ENCODE measurements around the gene CRB2.

Gene CRB2

DNA sequence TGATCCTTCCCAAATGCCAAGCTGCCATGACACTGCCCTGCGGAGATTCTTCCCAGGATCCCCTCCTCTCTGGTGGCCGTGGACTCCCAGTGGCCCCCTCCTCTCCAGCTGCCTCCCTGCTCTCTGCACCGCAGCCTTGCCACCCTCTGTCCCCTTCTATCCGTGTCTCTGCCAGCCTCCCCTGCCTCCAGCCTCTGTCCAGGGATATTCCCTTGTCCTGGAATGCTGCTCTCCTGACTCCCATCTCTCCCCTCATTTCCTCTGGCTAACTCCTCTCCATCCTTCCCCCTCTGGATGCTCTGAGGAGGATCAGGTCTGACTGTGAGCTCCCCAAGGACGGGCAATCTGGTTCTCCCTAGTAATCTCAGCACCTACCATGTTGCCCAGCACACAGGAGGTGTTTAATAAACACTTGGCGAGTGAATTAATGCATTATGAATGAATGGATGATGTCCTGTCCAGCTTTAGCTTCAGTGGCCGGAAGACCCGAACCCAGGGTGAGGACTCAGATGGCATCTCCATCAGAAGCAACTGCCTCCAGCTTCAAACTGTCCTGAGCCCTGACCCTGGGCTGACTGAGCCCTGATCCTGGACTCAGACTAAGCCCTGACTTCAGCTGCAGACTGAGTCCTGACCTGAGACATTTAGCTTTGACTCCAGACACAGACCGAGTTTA lies 7.5 kb upstream of the CRB2 start:
- no peak for DNase-seq (ENCODE audit: low spot score)

DNA sequence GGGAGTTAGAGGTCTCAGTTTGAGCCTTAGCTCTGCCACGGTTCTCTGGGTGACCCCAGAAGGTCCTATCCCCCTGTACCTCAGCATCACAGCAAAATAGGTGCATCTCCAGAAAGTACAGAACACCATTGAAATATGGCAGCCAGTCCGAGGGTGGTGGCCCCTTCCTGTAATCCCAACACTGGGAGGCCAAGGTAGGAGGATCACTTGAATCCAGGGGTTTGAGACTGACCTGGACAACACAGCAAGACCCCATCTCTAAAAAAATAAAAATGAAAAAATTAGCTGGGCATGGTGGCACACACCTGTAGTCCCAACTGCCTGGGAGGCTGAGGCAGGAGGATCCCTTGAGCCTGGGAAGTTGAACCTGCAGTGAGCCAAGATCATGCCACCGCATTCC lies 7.0 kb upstream of the CRB2 start:
- DNase-seq (ENCODE audit: low spot score), result no peak

DNA sequence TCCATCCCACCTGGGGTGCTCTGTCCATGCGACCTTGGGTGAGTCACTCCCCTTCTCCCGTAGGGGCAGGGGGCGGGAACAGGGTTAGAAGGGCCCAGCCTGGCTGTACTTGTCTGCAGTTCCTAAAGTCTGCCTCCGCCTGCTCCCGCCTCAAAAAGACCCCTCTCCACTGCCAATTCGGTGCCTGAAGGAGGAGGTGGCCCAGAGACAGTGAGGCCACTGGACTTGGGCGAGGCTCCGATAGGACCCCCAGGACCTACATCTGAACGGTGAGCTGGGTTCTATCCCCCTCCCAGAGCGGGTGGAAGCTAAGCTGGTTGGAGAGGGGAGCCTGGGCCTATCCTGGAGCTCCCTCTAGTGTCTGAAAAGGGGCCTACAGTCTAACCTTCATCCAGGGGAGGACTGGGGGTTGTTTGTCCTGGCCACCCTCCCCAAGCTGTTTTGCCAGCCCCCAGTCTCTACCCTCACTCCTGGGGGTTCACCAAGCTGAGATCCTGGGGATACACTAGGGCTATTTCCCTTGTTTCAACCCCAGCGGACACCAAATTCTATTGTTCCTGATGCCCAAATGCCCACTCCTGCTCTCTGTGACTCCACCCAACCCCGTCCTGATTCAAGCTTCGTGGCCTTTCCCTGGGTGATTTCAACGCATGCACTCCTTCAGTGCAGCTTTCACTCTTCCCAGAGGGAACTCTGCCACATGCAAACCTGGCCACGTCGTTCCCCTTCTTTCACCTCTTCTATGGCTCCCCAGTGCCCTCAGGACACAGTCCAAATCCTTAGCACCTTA lies 6.1 kb upstream of the CRB2 start:
- DNase-seq (ENCODE audit: low spot score), result peak; percentile 88

DNA sequence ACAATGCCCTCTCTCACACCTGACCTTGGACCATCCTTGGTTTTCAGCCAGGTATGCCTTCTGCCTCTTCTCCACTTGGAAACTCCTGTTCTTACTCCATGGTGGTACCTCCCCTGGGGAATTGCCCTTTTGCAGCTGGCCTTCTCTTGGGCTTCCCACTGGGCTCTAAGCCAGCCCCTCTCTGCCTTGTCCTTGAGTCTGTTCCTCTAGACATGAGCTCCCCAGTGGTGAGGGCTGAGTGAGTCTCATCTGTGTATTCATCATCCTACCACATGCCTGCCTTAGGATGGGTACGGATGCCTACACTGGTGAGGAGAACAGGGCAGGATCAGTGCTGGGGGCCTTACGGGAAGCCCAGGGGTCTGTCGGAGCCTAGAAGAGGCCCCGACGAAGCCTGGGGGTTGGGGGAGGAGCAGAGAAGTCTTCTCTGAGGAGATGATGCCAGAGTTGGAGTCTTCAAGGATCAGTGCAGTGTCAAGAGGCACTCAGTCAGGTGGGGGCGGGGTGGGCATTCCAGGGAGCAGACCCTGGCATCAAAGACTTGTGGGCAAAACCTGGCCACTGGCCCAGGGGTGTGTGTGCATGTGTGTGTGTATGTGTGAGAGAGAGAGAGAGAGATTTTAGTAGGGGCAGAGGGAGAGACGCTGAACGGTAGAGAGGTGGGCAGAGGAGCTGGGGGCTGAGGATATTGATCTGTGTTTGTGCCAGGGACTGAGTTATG lies 5.2 kb upstream of the CRB2 start:
- no peak for DNase-seq (ENCODE audit: low spot score)

DNA sequence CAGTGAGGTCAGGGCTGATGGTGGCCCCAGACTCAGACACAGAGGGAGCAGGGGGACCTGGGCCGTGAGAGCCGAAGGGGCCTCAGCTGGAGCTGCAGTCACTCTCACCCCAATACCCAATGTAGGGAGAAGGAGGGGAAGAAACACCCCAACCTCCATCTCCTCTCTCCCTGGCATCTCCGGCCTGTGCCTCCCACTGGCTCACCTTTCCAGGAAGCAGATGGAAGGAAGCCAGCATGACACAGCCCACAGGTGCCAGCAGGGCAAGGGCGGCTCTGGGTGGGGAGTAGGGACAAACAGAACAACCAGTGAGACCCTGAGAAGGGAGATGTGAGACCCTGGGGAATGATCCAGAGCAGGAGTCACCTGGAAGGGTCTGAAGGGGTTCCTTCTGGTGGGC lies 3.0 kb upstream of the CRB2 start:
- DNase-seq (ENCODE audit: low spot score), result no peak

DNA sequence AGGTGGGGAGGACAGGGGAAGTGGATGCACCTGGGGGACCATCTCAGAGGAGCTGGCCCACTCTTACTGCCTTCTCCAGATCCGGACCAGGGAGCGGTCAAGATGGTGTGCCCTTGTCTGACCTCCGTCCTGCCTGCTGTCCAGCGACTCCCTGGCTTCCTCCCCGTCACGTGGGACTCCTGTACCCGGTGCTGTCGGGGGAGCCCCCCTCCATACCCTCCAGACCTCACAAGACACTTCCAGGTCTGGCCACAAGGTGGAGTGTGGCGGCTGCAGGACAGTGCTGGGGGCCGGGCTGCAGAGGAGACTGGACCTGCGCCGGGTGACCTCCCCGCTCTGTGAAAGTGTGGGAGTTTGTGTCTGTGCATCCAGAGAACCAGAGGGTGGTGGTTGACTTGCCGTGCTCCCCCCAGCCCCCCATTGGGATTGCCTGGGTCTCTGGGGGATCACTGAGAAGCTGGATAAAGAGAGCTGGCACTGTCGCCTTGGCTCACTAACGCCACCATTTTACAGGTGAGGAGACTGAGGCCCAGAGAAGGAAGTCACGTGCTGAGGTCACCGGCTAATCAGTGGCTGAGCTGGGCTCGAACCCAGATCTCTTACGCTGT lies 1.9 kb upstream of the CRB2 start:
- DNase-seq (ENCODE audit: low spot score), result peak; percentile 90

DNA sequence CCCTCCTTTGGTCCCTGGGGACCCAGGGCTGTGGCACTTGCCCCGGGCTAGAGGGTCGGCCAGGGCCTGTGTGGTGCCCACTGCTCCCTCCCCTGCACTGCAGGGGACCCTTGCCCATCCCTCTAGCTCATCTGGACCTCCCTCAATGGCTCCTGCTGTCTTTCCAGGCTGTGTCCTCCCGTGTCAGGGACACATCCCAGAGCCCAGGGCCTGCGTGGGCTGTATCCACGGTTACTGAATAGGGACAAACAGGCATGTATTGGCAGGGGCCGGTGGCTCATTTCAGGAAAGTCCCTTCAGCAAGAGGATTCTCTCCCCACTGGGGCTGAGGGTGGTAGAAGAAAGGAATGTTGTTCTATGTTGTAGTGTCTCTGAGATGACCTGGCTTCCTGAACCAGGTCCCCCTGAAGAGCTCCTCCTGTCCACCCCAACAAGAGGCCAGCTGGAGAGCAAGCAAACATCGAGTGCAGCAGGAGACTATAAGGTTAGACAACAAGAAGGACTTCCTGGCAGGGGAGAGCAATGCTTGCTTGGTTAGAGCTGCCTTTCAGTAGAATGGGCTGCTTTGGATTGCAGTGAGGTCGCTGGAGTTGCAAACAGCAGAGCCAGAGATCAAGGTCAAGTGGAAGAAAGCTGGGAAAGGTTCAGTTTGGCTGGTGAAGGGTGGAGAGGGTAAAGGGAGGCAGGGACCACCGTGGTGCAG lies 1.0 kb upstream of the CRB2 start:
- DNase-seq (ENCODE audit: low spot score), result no peak

DNA sequence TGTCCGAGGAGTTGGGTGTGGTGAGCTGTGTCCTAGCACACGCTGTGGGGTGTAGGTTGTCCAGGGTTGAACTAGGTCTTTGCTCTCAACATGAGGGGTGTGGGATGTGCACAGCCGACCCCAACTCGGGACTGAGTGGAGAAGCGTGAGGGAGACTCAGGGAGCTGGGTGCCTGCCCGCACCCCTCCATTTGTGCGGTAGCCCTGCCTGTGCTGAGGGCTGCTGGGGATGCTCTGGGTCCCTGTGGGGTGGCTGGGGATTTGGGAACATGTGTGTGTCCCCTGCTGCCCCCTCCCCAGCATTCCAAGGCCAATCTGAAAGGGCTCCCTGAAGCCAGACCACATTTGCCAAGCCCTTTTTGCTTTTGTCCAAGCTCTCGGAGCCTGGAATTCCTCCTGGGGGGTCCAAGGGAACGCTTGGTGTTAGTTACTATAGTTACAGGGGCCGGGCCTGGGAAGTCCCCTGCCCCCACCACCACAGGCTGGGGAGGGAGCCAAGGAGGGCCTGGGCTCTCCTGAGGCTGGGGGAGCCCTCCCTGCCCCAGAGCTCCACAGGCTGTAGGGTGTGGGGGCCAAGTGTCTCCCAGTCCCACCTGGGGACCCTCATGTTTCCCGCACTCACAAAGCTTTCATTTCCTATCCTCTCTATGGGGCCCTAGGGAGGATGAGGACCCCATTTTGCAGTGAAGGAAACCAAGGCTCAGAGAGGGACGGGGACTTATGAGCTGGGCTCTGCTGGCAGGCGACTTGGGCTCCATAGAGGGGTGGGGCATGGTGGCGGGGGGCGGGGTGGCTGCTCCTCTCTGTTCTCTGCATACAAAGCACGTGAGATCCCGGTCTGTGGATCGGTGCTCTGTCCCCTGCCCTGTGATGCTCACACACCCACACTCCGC lies 1.1 kb downstream of the CRB2 start:
- DNase-seq (ENCODE audit: low spot score), result no peak

DNA sequence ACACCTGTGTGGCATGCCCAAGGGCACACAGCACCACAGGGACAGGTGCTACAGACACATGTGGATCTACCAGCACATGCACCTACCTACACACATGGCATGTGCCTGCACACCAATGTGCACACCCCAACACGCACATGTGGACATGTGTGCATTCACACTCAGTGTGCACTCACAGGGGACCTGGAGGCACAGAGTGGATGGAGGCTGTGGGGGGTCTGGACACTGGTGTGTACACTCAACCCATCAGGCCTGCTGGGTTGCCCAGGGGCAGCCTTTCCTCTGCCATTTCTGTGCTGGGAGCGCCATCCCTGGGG lies 1.7 kb downstream of the CRB2 start:
- DNase-seq (ENCODE audit: low spot score), result no peak

DNA sequence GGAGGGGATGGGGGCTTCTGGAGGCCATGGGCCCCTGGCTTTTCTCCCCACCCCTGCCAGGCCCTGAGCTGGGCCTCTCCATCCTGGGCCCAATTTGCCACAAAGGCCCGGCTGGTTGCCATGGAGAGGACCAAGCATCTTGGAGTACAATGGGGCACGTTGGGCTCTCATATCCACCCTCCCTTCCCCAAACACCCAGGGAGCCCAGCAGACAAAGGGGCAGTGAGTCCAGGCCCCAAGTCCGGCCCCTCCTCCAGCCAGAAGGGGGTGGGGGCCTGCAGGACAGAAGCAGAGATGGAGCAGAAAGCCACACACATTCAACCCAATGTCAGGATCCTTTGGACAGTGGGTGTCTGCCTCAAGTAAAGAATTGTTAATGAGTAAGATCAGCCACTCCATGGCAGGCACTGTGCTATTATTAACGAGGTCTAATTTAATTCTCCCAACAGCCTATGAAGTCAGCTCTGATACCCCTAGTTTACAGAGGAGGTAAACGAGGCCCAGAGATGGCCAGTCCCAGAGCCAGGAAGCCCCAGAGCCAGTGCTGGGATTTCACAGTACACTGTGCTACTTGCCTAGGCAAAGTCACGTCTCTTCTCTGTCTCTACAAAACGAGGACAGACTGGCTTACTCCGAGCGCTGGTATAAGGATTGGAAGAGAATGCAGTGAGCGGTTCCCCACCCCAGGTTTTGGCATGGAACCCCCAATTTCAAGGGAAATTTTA lies 2.3 kb downstream of the CRB2 start:
- no peak for DNase-seq (ENCODE audit: low spot score)

DNA sequence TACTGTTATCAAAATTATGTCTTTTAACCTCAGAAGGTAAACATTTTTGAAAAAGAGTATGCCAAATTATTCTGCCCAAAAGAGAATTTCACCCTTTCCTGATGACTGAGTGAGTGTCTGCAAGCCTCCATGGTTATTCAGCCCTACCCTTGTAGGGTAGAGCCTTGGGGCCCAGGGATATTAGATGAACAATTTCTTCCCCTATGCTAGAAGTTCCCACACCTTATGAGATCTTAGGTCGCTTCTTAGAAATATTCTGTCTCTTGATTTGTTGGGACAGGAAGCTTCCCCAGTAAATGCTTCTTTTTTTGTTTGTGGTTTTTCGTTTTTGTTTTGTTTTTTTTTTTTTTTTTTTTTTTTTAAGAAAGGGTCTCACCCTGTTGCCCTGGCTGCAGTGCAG lies 3.1 kb downstream of the CRB2 start:
- no peak for DNase-seq (ENCODE audit: low spot score)

DNA sequence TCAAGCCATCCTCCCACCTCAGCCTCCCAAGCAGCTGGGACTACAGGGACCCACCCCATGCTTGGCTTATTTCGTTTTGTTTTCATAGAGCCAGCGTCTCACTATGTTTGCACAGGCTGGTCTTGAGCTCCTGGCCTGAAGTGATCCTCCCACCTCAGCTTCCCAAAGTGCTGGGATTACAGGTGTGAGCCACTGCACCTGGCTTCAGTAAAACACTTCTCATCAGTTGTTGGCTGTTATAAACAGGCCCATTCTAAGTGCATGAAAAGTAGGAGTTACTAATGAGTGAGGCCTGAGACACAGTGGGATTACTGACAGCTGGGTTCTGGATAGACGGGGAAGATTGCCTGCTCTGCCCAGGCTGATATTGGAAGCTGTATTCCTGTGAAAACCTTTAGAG lies 3.5 kb downstream of the CRB2 start:
- DNase-seq (ENCODE audit: low spot score), result no peak

DNA sequence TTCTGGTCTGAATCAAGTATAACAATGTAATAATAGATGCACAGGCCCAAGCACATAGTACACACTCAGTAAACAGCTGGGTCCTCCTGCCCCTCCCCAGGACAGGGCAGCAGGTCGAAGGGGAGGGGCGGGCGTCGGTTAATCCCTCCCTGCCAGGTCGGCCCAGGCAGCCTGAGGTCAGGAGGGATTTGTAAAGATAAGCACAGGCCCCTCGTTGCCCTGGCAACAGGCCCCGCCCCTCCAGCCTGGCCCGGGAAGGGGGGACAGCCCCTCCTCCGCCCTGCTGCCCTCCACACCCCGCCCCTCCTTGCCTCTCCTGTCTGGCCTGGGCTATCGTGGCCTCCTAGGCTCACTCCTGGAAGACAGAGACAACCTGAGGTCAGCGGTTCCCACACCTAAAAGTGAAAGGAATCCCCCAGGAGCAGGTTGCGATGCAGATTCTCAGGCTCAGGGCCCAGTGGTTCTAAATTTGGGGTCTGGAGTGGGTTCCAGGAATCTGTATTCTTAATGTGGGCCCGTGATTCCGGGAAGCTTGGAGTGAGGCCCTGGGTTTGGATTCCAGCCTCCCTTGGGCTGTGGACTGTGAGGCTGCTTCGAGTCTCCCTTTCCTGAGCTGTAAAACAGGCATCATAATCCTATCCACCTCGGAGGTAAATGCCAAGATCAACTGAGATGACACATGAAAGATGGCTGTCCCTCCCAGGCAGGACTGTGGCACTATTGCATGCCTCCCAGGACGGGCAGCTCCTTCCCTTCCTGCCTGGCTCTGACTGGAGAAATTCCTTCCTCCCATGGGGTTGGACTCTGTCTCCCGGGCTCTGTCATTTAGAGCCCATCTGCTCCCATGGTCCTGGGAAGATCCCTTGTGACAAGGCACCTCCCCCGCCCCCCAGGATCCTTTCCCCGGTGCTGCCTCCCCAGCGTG lies 4.4 kb downstream of the CRB2 start:
- peak; percentile 99 for DNase-seq (ENCODE audit: low spot score)

DNA sequence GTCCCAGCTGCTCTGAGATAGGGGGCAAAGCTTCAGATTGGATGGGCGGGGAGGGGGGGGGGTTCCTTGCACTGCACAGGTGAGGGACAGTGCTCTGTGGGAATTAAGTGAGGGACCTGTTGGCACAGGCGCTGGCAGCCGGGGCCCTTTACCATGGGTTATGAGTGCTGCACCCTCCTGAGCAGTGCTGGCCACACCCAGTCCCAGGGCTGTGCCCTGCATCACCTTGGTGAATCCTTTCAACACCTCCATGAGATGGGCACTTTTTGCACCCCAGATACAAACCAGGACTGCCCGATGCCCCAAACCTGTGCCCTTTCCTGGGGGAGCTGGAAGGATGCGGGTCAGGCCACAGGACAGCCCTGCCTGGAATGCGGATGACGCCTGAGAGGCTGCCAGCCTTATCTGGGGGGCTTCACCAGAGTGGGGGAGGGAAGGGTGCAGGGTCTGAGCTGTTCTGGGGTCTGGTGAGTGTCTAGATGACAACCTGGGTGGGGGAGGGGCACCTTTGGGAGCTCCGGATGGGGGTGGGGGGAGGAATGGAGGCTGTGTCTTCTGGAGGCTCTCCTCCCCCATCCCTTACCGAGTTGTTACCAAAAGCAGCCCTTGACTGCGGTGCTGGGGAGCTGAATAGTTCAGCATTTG lies 5.2 kb downstream of the CRB2 start:
- no peak for DNase-seq (ENCODE audit: low spot score)

DNA sequence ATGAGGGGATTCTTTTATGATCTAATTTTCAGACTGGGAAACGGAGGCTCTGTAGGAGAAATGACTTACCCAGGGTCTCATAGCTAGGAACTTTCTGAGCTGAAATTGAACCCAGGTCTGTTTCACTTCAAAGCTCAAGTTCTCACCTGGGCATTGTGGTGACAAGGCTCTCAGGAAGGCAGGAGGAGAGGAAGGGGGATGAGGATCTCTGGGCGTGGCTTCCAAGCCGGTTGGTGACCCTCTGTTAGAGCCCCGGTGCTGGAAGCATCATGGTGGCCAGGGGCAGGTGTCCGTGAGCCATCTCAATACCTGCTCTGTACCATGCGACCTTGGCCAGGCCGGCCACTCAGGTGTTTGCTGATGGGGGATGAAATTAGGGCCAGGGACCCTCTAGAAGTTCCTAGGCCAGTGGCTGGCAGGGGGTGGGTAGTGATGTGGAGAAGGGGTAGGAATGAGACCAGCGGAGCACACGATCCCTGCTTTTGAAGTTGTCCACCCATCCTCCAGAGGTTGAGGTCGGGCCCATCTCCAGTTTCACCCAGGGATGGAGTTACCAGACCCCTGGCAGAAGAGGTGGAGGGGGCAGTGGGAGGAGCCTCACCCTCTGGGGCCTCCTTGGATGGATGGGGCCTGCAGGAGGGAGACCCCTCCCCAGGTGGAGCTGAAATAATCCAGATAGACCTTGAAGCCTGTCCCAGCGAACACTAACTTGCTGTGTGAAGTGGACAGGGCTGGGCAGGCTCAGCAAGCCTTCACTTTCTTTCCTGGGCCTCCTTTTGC lies 5.9 kb downstream of the CRB2 start:
- DNase-seq (ENCODE audit: low spot score), result no peak

DNA sequence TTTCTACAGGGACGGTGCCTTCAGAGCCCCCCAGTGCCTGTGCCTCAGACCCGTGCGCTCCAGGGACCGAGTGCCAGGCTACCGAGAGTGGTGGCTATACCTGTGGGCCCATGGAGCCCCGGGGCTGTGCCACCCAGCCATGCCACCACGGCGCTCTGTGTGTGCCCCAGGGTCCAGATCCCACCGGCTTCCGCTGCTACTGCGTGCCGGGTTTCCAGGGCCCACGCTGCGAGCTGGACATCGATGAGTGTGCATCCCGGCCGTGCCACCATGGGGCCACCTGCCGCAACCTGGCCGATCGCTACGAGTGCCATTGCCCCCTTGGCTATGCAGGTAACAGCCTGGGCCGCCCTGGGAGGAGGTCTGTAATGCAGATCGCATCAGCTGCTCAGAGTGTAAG lies 6.9 kb downstream of the CRB2 start:
- DNase-seq (ENCODE audit: low spot score), result no peak

DNA sequence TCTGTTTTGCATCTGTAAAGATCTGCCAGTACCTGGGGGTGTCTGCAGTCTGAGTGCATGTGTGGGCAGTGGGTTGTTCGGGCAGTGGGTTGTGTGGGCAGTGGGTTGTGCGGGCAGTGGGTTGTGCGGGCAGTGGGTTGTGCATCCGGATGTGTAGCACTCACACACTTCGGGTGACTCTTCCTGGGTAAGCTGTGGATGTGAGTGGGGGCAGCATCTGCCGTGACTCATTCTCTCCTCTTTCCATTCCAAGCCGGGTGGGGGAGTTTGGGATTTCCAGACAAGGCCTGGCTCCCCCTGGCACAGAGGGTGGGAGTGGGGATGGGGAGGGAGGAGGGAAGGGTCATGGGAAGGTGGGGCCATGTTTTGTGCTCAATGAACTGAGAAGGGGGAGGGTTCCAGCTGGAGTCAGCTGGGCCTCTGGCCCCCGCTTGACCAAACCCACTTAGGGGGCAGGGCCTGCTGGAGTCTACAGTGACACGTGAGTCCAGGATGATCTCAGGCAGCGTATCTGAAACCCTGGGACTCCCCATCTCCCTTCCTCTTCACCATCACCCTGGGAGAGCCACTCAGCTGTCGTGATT lies 8.3 kb downstream of the CRB2 start:
- no peak for DNase-seq (ENCODE audit: low spot score)
